RWPE1 (cell line): ENCODE measurements around the gene SMIM38.
"Not testable (repeated sequence)": the region's sequence is repeated elsewhere in the genome, so short reads cannot be mapped to it uniquely, and the experiment has no call there.

Source experiments
- CTCF ChIA-PET: fragments of 350-600 bp; sonication (Branson Sonifier 250); formaldehyde crosslinking; extraction: SDS; loops from one replicate; lab custom pipeline; 2021; lab: Yijun Ruan, JAX
- POLR2A ChIA-PET: fragments of 400-600 bp; formaldehyde crosslinking; extraction: SDS; loops from one replicate; lab custom pipeline; 2020; ENCODE audit warnings: antibody characterized with exemption; ENCODE audit not compliant: low non-redundant PET; lab: Yijun Ruan, JAX
- DNase-seq: peaks from one replicate; pipeline ENCODE4 v3.0.0; 2012; ENCODE audit warnings: low spot score
- H3K27ac ChIP-seq: fragments of 450-650 bp; 2 replicates; pipeline ENCODE4 v1.5.1; 2017
- TF ChIP-seq, protein P1 (sequence below): fragments of 450-650 bp; conservative IDR thresholded peaks from 2 replicates; pipeline ENCODE4 v1.5.1; 2017; ENCODE audit warnings: low read depth, mild to moderate bottlenecking

Gene SMIM38

GRCh38 chr11:69130654-69131053, 25.1 kb upstream of the SMIM38 start:
- POLR2A ChIA-PET = no interaction called here
- peak overlapping the region; percentile 31 for H3K27ac ChIP-seq

DNA sequence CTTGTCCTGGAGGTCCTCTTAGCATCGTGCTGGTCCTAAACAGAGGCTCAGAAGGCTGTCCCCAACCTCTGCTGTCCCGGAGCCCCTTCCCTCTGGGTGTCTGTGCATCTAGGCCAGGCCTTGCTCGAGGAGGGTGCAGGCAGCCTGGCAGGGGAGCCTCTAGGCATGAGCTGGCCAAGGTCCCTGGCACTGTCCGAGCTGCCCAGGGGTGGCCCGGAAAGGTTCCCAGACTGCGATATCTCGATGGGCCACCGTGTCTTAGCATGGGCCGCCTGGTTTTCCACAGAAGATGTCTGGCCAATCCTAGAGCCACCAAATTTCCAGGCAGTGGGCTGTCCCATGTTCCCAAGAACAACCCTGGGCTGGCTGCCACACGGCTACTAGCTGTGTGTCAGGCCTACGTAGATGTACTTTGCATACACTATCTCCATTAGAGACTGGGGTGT, 24.6 kb upstream of the SMIM38 start:
- H3K27ac ChIP-seq = peak overlapping the region; percentile 31
- CTCF ChIA-PET = interaction anchor here (0.5 to 1.6 kb wide), 21 partner anchors 8 to 686 kb away, joined by 3 to 9 read pairs (median 4); no protein-coding TSS in a partner anchor
- DNase-seq = no peak
- TF ChIP-seq, protein P1, sequence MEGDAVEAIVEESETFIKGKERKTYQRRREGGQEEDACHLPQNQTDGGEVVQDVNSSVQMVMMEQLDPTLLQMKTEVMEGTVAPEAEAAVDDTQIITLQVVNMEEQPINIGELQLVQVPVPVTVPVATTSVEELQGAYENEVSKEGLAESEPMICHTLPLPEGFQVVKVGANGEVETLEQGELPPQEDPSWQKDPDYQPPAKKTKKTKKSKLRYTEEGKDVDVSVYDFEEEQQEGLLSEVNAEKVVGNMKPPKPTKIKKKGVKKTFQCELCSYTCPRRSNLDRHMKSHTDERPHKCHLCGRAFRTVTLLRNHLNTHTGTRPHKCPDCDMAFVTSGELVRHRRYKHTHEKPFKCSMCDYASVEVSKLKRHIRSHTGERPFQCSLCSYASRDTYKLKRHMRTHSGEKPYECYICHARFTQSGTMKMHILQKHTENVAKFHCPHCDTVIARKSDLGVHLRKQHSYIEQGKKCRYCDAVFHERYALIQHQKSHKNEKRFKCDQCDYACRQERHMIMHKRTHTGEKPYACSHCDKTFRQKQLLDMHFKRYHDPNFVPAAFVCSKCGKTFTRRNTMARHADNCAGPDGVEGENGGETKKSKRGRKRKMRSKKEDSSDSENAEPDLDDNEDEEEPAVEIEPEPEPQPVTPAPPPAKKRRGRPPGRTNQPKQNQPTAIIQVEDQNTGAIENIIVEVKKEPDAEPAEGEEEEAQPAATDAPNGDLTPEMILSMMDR = no peak
- POLR2A ChIA-PET = no interaction called here

More at GRCh38 chr11:69130654-69131053, 25.1 kb upstream of the SMIM38 start:
- TF ChIP-seq, protein P1 = no peak
- no peak for DNase-seq
- CTCF ChIA-PET = interaction anchor here (0.5 to 1.6 kb wide), 7 partner anchors 10 to 514 kb away, joined by 3 to 9 read pairs (median 4); no protein-coding TSS in a partner anchor

DNA sequence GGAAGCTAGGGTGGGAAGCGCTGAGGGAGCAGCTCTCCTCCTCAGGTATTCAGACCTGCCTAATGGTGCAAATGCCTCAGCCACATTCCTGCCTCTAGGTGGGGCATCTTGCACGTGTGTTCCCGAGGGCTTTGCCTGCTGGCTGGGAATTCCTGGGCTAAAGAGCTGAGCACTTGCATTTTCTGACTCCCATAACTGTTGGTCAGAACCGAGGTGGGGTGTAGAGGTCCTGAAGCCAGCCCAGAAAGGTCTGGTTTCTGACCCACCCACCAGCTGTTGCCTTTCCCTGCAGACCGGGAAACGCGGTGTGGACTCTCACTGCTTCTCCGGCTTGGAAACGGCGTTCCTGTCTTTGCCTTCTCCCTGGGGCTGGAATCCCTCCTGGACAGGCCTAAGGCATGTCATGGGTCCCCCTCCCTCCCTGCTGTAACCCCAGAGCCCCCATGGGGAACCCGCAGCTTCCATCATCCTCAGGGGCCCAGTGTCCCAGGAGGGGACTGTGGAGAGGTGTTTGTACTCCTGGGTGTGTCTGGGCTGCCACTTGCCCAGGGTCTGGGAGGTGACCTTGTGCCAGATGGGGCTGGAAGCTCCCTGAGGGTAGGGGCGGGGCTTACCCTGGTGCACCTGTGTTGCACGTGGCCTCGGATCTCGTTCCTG, 24.0 kb upstream of the SMIM38 start:
- TF ChIP-seq, protein P1 = peak; percentile 77
- DNase-seq = peak; percentile 73
- ChIA-PET CTCF (interaction anchor here (0.5 to 1.6 kb wide), 25 partner anchors 9 to 687 kb away, joined by 3 to 9 read pairs (median 4); no protein-coding TSS in a partner anchor), POLR2A (interaction anchor here (0.5 kb wide), 1 partner anchor 235 kb away, joined by 3 read pairs; no protein-coding TSS in a partner anchor)
- H3K27ac ChIP-seq = peak overlapping the region; percentile 31; the same call in 1 of the 2 replicates

GRCh38 chr11:69132301-69132670, 23.4 kb upstream of the SMIM38 start:
- ChIA-PET POLR2A (interaction anchor here (0.5 kb wide), 1 partner anchor 234 kb away, joined by 3 read pairs; no protein-coding TSS in a partner anchor), CTCF (interaction anchor here (0.5 to 1.6 kb wide), 21 partner anchors 8 to 523 kb away, joined by 3 to 9 read pairs (median 4); no protein-coding TSS in a partner anchor)
- no peak for DNase-seq
- TF ChIP-seq, protein P1 = no peak
- H3K27ac ChIP-seq = peak overlapping the region; percentile 31; the same call in 1 of the 2 replicates

DNA sequence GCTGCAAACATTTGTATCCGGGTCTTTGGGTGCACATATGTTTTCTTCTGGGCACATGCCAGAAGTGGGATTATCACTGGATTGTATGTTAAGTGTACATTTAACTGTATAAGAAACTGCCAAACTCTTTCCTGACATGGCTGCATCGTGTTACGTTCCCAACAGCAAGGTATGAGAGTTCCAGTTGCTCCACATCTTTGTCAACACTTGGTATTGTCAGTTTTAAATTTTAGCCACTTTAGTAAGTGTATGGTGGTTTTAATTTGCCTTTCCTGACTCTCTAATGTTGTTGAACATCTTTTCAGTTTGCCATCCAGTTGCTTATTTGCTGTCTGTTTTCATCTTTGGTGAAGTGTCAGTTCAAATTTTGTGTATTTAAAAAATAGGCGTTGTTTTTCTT, 22.5 kb upstream of the SMIM38 start:
- TF ChIP-seq, protein P1 = no peak
- H3K27ac ChIP-seq = no peak overlapping the region
- ChIA-PET CTCF (interaction anchor here (0.6 kb wide), 1 partner anchor 240 kb away, joined by 3 read pairs; no protein-coding TSS in a partner anchor), POLR2A (no interaction called here)
- DNase-seq = no peak

DNA sequence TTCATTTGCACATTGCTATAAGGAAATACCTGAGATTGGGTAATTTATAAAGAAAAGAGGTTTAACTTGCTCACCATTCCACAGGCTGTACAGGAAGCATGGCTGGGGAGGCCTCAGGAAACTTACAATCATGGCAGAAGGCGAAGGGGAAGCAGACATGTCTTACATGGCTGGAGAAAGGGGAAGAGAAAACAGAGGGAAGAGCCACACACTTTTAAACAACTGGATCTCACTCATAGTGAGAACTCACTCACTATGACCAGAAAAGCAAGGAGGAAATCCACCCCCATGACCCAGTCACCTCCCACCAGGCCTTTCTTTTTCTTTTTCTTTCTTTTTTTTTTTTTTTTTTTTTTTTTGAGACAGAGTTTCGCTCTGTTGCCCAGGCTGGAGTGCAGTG, 21.6 kb upstream of the SMIM38 start:
- CTCF ChIA-PET, POLR2A ChIA-PET, H3K27ac ChIP-seq, DNase-seq: not testable (repeated sequence)

- ChIA-PET POLR2A (no interaction called here), CTCF (no interaction called here)
- TF ChIP-seq, protein P1 = no peak
- no peak for DNase-seq
- H3K27ac ChIP-seq = no peak overlapping the region
Observed at GRCh38 chr11:69134957-69135356, 20.8 kb upstream of the SMIM38 start.
